HG03196 (cell line): ENCODE data around the gene VAPA.

Experiments
- ATAC-seq: cut with Tn5 transposase; IDR thresholded peaks from one replicate; pipeline ENCODE4 v1.9.1; 2021; ENCODE audit not compliant: unreplicated experiment

The VAPA gene

GRCh38 chr18:9933865-9934264, 20.0 kb downstream of the VAPA start:
- no peak for ATAC-seq

- ATAC-seq, result no peak
Observed at GRCh38 chr18:9934274-9934673, 20.5 kb downstream of the VAPA start.

- no peak for ATAC-seq
Observed at GRCh38 chr18:9941103-9941502, 27.3 kb downstream of the VAPA start.

GRCh38 chr18:9941660-9942059, 27.8 kb downstream of the VAPA start:
- no peak for ATAC-seq

- no peak for ATAC-seq
Observed at GRCh38 chr18:9943311-9943710, 29.5 kb downstream of the VAPA start.

GRCh38 chr18:9944805-9945204, 31.0 kb downstream of the VAPA start:
- ATAC-seq, result no peak

GRCh38 chr18:9946831-9947230, 33.0 kb downstream of the VAPA start:
- no peak for ATAC-seq

GRCh38 chr18:9947248-9947647, 33.4 kb downstream of the VAPA start:
- no peak for ATAC-seq

GRCh38 chr18:9949315-9949714, 35.5 kb downstream of the VAPA start:
- no peak for ATAC-seq

- no peak for ATAC-seq
Observed at GRCh38 chr18:9949861-9950260, 36.0 kb downstream of the VAPA start.

- no peak for ATAC-seq
Observed at GRCh38 chr18:9950289-9951016, 36.6 kb downstream of the VAPA start.

- ATAC-seq, result no peak
Observed at GRCh38 chr18:9951022-9951859, 37.4 kb downstream of the VAPA start.

- no peak for ATAC-seq
Observed at GRCh38 chr18:9952633-9953416, 39.0 kb downstream of the VAPA start.

GRCh38 chr18:9958861-9959399, 45.1 kb downstream of the VAPA start:
- ATAC-seq, result no peak

- ATAC-seq, result no peak
Observed at GRCh38 chr18:9959564-9959963, 45.7 kb downstream of the VAPA start.

- ATAC-seq, result no peak
Observed at GRCh38 chr18:9960258-9960904, 46.6 kb downstream of the VAPA start.

GRCh38 chr18:9961041-9961440, 47.2 kb downstream of the VAPA start:
- no peak for ATAC-seq

GRCh38 chr18:9965711-9966624, 52.2 kb downstream of the VAPA start:
- no peak for ATAC-seq

GRCh38 chr18:9968081-9968848, 54.4 kb downstream of the VAPA start:
- no peak for ATAC-seq
